Kidney (tissue), 14 donors: Measurements from ENCODE around the gene TNIP2. TPM values are rescaled to one million over a fixed set of nuclear protein-coding genes. Genes with fewer than 3 reads are reported as not detected.
"Not testable (repeated sequence)": the region's sequence is repeated elsewhere in the genome, so short reads cannot be mapped to it uniquely, and the experiment has no call there.

Source experiments
- DNase-seq, 5 donors: peaks; one replicate each; pipeline ENCODE4 v3.0.0-alpha.2; 2013 to 2020
- FAIRE-seq: peaks from 2 replicates; lab custom pipeline; 2012; peaks lifted over from hg19 to GRCh38; lab: Jason Lieb, UNC
- H3K27ac ChIP-seq, 2 donors: one replicate each; pipeline ENCODE4 v1.7.0; 2013; ENCODE audit warnings: low read depth in 2 of 2, low read length in 2 of 2, inconsistent platforms in 1 of 2
- H3K27me3 ChIP-seq: one replicate; pipeline ENCODE4 v1.7.1; 2013; ENCODE audit warnings: low read length, inconsistent platforms; ENCODE audit not compliant: control insufficient read depth, insufficient read depth
- H3K36me3 ChIP-seq, 3 donors: one replicate each; pipeline versions ENCODE4 v1.7.0 to v1.7.1; 2013; ENCODE audit warnings: low read length in 3 of 3, control low read depth in 1 of 3, inconsistent platforms in 1 of 3; ENCODE audit not compliant: insufficient read depth in 3 of 3, control insufficient read depth in 2 of 3
- H3K4me1 ChIP-seq, 3 donors: one replicate each; pipeline versions ENCODE4 v1.7.0 to v1.7.1; 2013; ENCODE audit warnings: low read length in 3 of 3, inconsistent platforms in 1 of 3, low read depth in 1 of 3; ENCODE audit not compliant: control insufficient read depth in 2 of 3, insufficient read depth in 2 of 3
- H3K4me3 ChIP-seq, 3 donors: one replicate each; pipeline versions ENCODE4 v1.7.0 to v1.8.1; 2013; ENCODE audit warnings: low read length in 3 of 3, control low read depth in 1 of 3, inconsistent platforms in 1 of 3
- H3K9ac ChIP-seq, 3 donors: one replicate each; pipeline versions ENCODE4 v1.7.0 to v1.7.1; 2013; ENCODE audit warnings: low read length in 3 of 3, control low read depth in 1 of 3, inconsistent platforms in 1 of 3
- H3K9me3 ChIP-seq, 3 donors: one replicate each; pipeline versions ENCODE4 v1.7.0 to v1.7.1; 2013; ENCODE audit warnings: low read length in 3 of 3, control low read depth in 1 of 3, inconsistent platforms in 1 of 3; ENCODE audit not compliant: control insufficient read depth in 2 of 3, insufficient read depth in 1 of 3
- intact Hi-C: fragments of 100-400 bp; cut with DNase I; formaldehyde crosslinking; loops from one replicate; pipeline ENCODE4 v1.11.1; 2022
- polyA plus RNA-seq: library from polyadenylated mRNA; stranded (reverse); fragments of 350-450 nt; fragmentation: Illumina TruSeq; extraction: RNeasy Lipid Tissue Mini Kit (QIAGEN cat#74804); gene quantifications from one replicate; pipeline ENCODE4 v1.2.3, GENCODE V29; 2014; ENCODE audit warnings: low read depth, low replicate concordance; ENCODE audit not compliant: insufficient read depth
- total RNA-seq: library from RNA; stranded (reverse); fragmentation: NEBNext Ultra II Directional; extraction: Animal tissue kit (Norgen Biotek cat#: 25700); gene quantifications from one replicate; pipeline ENCODE4 v1.2.1, GENCODE V29; 2021
- TF ChIP-seq, protein P1 (sequence below): IDR thresholded peaks from 3 replicates; pipeline ENCODE4 v1.5.1; 2012; ENCODE audit warnings: mild to moderate bottlenecking, moderate library complexity, borderline replicate concordance; ENCODE audit not compliant: insufficient read depth; ENCODE audit errors: extremely low read depth
- donor health status: control.
- donor health status: control.
- donor health status: control.
- donor health status: control.
- donor health status: control.
- donor health status: DM: yes; HTN: yes; CAD: no.
- donor health status: Normal renal cell carcinoma (clear cell type).

TNIP2 gene
- total and polyA plus RNA-seq, 2 donors from 2014 or later = 43.1 to 44.4 TPM

DNA sequence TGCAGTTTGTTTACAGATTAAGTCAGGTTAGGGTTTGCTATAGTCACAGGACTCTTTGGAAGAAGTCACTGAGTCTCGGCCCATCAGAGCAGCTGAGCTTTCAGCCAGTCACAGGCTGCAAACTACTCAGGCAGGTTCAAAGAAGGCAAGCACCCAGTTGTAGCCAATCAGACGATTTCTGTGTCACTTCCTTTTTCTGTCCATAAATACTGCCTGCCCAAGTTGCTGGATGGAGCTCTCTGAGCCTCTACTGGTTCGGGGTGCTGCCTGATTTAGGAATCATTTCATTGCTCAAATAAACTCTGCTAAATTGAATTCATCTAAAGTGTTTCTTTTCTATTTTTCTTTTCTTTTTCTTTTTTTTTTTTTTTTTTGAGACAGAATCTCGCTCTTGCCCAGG is 29.5 kb upstream of the TNIP2 start:
- peaks cover 0 to 12% (median 0%) of the 10 kb centered on the region in 3 donors for H3K4me1 ChIP-seq
- H3K27me3 ChIP-seq = no peaks in the 10 kb centered on the region
- FAIRE-seq (no peak), DNase-seq (no peak)
- TF ChIP-seq, protein P1, sequence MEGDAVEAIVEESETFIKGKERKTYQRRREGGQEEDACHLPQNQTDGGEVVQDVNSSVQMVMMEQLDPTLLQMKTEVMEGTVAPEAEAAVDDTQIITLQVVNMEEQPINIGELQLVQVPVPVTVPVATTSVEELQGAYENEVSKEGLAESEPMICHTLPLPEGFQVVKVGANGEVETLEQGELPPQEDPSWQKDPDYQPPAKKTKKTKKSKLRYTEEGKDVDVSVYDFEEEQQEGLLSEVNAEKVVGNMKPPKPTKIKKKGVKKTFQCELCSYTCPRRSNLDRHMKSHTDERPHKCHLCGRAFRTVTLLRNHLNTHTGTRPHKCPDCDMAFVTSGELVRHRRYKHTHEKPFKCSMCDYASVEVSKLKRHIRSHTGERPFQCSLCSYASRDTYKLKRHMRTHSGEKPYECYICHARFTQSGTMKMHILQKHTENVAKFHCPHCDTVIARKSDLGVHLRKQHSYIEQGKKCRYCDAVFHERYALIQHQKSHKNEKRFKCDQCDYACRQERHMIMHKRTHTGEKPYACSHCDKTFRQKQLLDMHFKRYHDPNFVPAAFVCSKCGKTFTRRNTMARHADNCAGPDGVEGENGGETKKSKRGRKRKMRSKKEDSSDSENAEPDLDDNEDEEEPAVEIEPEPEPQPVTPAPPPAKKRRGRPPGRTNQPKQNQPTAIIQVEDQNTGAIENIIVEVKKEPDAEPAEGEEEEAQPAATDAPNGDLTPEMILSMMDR = no peak
- H3K9me3 ChIP-seq = no peaks in the 10 kb centered on the region
- intact Hi-C loops = no loop called here
- no peak overlapping the region for H3K4me3 ChIP-seq
- H3K27ac ChIP-seq = no peak overlapping the region
- no peak overlapping the region for H3K9ac ChIP-seq
- H3K36me3 ChIP-seq = no peaks in the 10 kb centered on the region

DNA sequence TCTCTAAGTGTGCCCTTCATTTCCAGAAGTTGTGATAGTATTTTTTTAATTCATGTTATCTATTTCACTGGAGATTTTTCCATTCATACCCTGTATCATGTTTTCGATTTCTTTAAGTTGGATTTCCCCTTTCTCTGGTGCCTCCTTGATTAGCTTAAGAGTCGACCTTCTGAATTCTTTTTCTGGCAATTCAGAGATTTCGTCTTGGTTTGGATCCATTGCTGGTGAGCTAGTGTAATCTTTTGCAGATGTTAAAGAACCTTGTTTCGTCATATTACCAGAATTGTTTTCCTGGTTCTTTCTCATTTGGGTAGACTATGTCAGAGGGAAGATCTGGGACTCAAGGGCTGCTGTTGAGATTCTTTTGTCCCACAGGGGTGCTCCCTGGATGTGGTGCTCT is 27.7 kb upstream of the TNIP2 start:
- FAIRE-seq = no peak
- H3K36me3 ChIP-seq = no peaks in the 10 kb centered on the region
- TF ChIP-seq, protein P1 = no peak
- no peak overlapping the region for H3K9ac ChIP-seq
- peaks cover 0 to 10% (median 0%) of the 10 kb centered on the region in 3 donors for H3K4me1 ChIP-seq
- no peak for DNase-seq
- H3K9me3 ChIP-seq = no peaks in the 10 kb centered on the region
- intact Hi-C loops = no loop called here
- H3K27ac ChIP-seq = no peak overlapping the region
- H3K4me3 ChIP-seq = no peak overlapping the region
- no peaks in the 10 kb centered on the region for H3K27me3 ChIP-seq

DNA sequence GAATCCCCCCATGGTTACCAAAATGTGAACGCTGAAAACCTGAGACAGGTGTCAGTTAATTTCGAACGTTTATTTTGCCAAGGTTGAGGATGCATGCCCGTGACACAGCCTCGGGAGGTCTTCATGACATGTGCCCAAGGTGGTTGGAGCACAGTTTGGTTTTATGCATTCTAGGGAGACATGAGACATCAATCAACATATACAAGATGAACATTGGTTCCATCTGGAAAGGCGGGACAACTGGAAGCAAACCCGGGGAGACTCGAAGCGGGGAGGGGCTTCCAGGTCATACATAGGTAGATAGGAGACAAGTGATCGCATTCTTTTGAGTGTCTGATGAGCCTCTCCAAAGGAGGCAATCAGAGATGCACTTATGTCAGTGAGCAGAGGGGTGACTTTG is 25.8 kb upstream of the TNIP2 start:
- intact Hi-C loops = no loop called here
- Histone ChIP-seq H3K4me1 (no peaks in the 10 kb centered on the region), H3K27ac (no peak overlapping the region), H3K9me3 (no peaks in the 10 kb centered on the region), H3K27me3 (no peaks in the 10 kb centered on the region), H3K4me3 (no peak overlapping the region), H3K36me3 (no peaks in the 10 kb centered on the region), H3K9ac (no peak overlapping the region)
- DNase-seq (no peak), FAIRE-seq (no peak)
- TF ChIP-seq, protein P1 = no peak

DNA sequence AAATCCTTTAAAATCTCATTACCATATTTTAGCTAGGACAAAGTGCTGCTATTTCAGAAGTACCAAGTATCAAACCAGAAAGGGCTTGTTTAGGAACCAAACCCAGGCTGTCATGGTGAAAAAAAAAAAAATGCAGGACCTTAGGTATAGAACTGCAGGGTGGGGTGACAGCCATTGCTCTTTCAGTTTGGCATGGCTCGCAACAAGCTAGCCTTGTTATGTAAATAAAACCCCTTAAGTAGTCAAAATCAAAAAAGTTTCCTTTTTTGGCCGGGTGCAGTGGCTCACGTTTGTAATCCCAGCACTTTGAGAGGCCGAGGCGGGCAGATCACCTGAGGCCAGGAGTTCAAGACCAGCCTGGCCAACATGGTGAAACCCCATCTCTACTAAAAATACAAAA is 24.5 kb upstream of the TNIP2 start:
- intact Hi-C loops, FAIRE-seq, H3K27ac ChIP-seq, H3K4me1 ChIP-seq, H3K36me3 ChIP-seq, H3K27me3 ChIP-seq, H3K4me3 ChIP-seq, H3K9ac ChIP-seq, DNase-seq, H3K9me3 ChIP-seq: not testable (repeated sequence)
